Neural cell (in vitro differentiated cells): ENCODE data around the gene PSEN2. TPM values are rescaled to one million over a fixed set of nuclear protein-coding genes. Genes with fewer than 3 reads are reported as not detected.

ENCODE experiments used
- H2AFZ ChIP-seq: fragments of 200-600, 300-800 bp; sonication (generic), shearing (Covaris generic); 2 replicates; pipeline ENCODE4 v1.6.0; 2014; ENCODE audit warnings: low read depth, mild to moderate bottlenecking, antibody characterized with exemption, low read length, moderate library complexity
- H3F3A ChIP-seq: fragments of 200-600 bp; shearing (Covaris generic); 2 replicates; pipeline ENCODE4 v1.6.1; 2016; ENCODE audit warnings: mild to moderate bottlenecking, moderate library complexity, mixed read lengths, antibody characterized with exemption, low read length; ENCODE audit not compliant: insufficient read depth, poor library complexity, severe bottlenecking
- H3K27ac ChIP-seq: fragments of 200-600, 300-800 bp; sonication (generic), shearing (Covaris generic); 2 replicates; pipeline ENCODE4 v1.5.1; 2014; ENCODE audit warnings: mild to moderate bottlenecking, low read length, moderate library complexity
- H3K27me3 ChIP-seq: fragments of 300-800, 200-600 bp; sonication (generic), shearing (Covaris generic); 2 replicates; pipeline ENCODE4 v1.6.0; 2014; ENCODE audit warnings: mild to moderate bottlenecking, low read depth, low read length, moderate library complexity; ENCODE audit not compliant: insufficient read depth
- H3K36me3 ChIP-seq: fragments of 300-800, 200-600 bp; sonication (generic), shearing (Covaris generic); 2 replicates; pipeline ENCODE4 v1.5.1; 2014; ENCODE audit warnings: mild to moderate bottlenecking, antibody characterized with exemption, low read length, moderate library complexity; ENCODE audit not compliant: insufficient read depth
- H3K4me2 ChIP-seq: fragments of 300-800, 200-600 bp; sonication (generic), shearing (Covaris generic); 2 replicates; pipeline ENCODE4 v1.6.0; 2014; ENCODE audit warnings: mild to moderate bottlenecking, low read length
- H3K4me3 ChIP-seq: fragments of 300-800, 200-600 bp; sonication (generic), shearing (Covaris generic); 2 replicates; pipeline ENCODE4 v1.5.1; 2014; ENCODE audit warnings: mild to moderate bottlenecking, low read length, moderate library complexity
- H3K79me2 ChIP-seq: fragments of 200-600 bp; shearing (Covaris generic); replicated peaks from 2 replicates; pipeline ENCODE4 v1.6.0; 2014; ENCODE audit warnings: mild to moderate bottlenecking, low read length, moderate library complexity; ENCODE audit not compliant: insufficient read depth
- H3K9ac ChIP-seq: fragments of 300-800, 200-600 bp; sonication (generic), shearing (Covaris generic); 2 replicates; pipeline ENCODE4 v1.6.1; 2016; ENCODE audit warnings: mild to moderate bottlenecking, low read length, mixed read lengths
- H3K9me2 ChIP-seq: fragments of 200-600 bp; shearing (Covaris generic); 2 replicates; pipeline ENCODE4 v1.6.1; 2016; ENCODE audit warnings: mild to moderate bottlenecking, low read length, mixed read lengths; ENCODE audit not compliant: insufficient read depth
- H3K9me3 ChIP-seq: fragments of 200-600, 300-800 bp; sonication (generic), shearing (Covaris generic); 2 replicates; pipeline ENCODE4 v1.6.1; 2016; ENCODE audit warnings: mild to moderate bottlenecking, mixed run types, low read length, moderate library complexity, mixed read lengths
- H4K20me1 ChIP-seq: fragments of 200-600 bp; shearing (Covaris generic); 2 replicates; pipeline ENCODE4 v1.6.1; 2016; ENCODE audit warnings: mild to moderate bottlenecking, mixed run types; ENCODE audit not compliant: insufficient read depth
- EP300 ChIP-seq: fragments of 450-650 bp; conservative IDR thresholded peaks from 2 replicates; pipeline ENCODE4 v1.6.1; 2014; ENCODE audit warnings: antibody characterized with exemption, mild to moderate bottlenecking, moderate library complexity; ENCODE audit not compliant: poor library complexity, severe bottlenecking
- EZH2 ChIP-seq: fragments of 200-600, 300-800 bp; shearing (Covaris generic), sonication (generic); IDR thresholded peaks from 2 replicates; pipeline ENCODE4 v1.6.1; 2014; ENCODE audit warnings: antibody characterized with exemption, low read length, borderline replicate concordance, mild to moderate bottlenecking; ENCODE audit not compliant: insufficient read depth, poor library complexity, severe bottlenecking
- POLR2AphosphoS5 ChIP-seq: IDR thresholded peaks from 2 replicates; pipeline ENCODE4 v1.6.1; 2012
- RAD21 ChIP-seq: fragments of 450-650 bp; conservative IDR thresholded peaks from 2 replicates; pipeline ENCODE4 v1.6.1; 2014; ENCODE audit warnings: antibody characterized with exemption, mild to moderate bottlenecking, moderate library complexity
- SMC3 ChIP-seq: fragments of 450-650 bp; conservative IDR thresholded peaks from 2 replicates; pipeline ENCODE4 v1.6.1; 2014; ENCODE audit warnings: antibody characterized with exemption, mild to moderate bottlenecking, moderate library complexity; ENCODE audit not compliant: poor library complexity
- polyA plus RNA-seq: library from polyadenylated mRNA; depleted of rRNA; stranded (reverse); fragments of >200 nt; gene quantifications from 2 replicates; pipeline ENCODE4 v1.2.3, GENCODE V29; 2014
- TF ChIP-seq, protein P1 (sequence below): fragments of 450-650 bp; IDR thresholded peaks from 2 replicates; pipeline ENCODE4 v1.5.1; 2014; ENCODE audit warnings: antibody characterized with exemption, mild to moderate bottlenecking, moderate library complexity; ENCODE audit not compliant: poor library complexity, severe bottlenecking
- TF ChIP-seq, protein P2 (sequence below): IDR thresholded peaks from 2 replicates; pipeline ENCODE4 v1.6.1; 2012; ENCODE audit warnings: borderline replicate concordance

PSEN2 gene
- polyA plus RNA-seq, 1 donor from 2014 or later, result 12.9 TPM

DNA sequence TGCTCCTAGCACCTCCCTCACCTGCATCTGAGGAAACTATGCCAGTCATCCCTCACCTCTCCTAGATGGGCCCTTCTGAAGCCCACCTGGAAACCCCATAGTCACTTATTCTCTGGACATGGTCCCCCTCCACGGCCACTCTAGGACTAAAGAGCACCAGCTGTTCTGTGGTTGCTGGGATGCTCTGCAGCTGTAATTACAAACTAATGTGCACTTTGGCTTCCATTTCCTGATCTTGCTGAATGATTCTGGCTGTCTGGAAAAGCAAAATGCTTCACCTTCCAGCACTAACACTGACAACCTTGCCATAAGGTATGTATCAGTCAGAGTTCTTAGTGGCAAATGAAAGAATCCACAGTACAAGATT is 48.7 kb upstream of the PSEN2 start:
- Histone ChIP-seq H3K9me3 (no peaks in the 10 kb centered on the region), H3K79me2 (no peaks in the 10 kb centered on the region), H3K9me2 (no peaks in the 10 kb centered on the region), H3K36me3 (no peaks in the 10 kb centered on the region), H3K4me3 (no peak overlapping the region), H3K9ac (no peak overlapping the region), H2AFZ (no peak overlapping the region), H3F3A (no peaks in the 10 kb centered on the region), H3K27me3 (no peaks in the 10 kb centered on the region), H4K20me1 (no peaks in the 10 kb centered on the region), H3K4me2 (no peak overlapping the region), H3K27ac (no peak overlapping the region)
- TF ChIP-seq EZH2, result no peak
- TF ChIP-seq, protein P1, sequence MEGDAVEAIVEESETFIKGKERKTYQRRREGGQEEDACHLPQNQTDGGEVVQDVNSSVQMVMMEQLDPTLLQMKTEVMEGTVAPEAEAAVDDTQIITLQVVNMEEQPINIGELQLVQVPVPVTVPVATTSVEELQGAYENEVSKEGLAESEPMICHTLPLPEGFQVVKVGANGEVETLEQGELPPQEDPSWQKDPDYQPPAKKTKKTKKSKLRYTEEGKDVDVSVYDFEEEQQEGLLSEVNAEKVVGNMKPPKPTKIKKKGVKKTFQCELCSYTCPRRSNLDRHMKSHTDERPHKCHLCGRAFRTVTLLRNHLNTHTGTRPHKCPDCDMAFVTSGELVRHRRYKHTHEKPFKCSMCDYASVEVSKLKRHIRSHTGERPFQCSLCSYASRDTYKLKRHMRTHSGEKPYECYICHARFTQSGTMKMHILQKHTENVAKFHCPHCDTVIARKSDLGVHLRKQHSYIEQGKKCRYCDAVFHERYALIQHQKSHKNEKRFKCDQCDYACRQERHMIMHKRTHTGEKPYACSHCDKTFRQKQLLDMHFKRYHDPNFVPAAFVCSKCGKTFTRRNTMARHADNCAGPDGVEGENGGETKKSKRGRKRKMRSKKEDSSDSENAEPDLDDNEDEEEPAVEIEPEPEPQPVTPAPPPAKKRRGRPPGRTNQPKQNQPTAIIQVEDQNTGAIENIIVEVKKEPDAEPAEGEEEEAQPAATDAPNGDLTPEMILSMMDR, result no peak
- no peak for TF ChIP-seq EP300

DNA sequence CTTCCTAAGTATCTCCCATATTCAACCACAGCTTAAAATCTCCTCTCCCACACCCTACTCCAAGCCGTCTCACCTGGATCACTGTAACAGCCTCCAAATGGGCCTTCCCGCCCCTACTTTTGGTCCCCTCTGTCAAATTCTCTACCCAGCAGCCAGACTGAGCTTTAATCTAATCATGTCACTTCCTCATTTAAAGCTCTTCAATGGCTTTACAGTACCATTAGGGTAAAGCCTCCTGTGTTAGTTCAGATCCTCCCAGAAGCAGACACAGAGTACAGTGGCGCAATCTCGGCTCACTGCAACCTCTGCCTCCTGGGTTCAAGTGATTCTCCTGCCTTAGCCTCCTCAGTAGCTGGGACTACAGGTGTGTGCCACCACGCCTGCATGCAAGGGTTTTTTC is 46.8 kb upstream of the PSEN2 start:
- Histone ChIP-seq H2AFZ (no peak overlapping the region), H3K9ac (no peak overlapping the region), H3K79me2 (no peaks in the 10 kb centered on the region), H3K36me3 (no peaks in the 10 kb centered on the region), H3K4me3 (no peak overlapping the region), H4K20me1 (no peaks in the 10 kb centered on the region), H3K27me3 (no peaks in the 10 kb centered on the region), H3K4me2 (no peak overlapping the region), H3K9me3 (no peaks in the 10 kb centered on the region), H3K27ac (no peak overlapping the region), H3F3A (no peaks in the 10 kb centered on the region), H3K9me2 (no peaks in the 10 kb centered on the region)
- TF ChIP-seq, protein P2, sequence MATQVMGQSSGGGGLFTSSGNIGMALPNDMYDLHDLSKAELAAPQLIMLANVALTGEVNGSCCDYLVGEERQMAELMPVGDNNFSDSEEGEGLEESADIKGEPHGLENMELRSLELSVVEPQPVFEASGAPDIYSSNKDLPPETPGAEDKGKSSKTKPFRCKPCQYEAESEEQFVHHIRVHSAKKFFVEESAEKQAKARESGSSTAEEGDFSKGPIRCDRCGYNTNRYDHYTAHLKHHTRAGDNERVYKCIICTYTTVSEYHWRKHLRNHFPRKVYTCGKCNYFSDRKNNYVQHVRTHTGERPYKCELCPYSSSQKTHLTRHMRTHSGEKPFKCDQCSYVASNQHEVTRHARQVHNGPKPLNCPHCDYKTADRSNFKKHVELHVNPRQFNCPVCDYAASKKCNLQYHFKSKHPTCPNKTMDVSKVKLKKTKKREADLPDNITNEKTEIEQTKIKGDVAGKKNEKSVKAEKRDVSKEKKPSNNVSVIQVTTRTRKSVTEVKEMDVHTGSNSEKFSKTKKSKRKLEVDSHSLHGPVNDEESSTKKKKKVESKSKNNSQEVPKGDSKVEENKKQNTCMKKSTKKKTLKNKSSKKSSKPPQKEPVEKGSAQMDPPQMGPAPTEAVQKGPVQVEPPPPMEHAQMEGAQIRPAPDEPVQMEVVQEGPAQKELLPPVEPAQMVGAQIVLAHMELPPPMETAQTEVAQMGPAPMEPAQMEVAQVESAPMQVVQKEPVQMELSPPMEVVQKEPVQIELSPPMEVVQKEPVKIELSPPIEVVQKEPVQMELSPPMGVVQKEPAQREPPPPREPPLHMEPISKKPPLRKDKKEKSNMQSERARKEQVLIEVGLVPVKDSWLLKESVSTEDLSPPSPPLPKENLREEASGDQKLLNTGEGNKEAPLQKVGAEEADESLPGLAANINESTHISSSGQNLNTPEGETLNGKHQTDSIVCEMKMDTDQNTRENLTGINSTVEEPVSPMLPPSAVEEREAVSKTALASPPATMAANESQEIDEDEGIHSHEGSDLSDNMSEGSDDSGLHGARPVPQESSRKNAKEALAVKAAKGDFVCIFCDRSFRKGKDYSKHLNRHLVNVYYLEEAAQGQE, result no peak
- TF ChIP-seq RAD21 (no peak), EP300 (no peak), EZH2 (no peak), SMC3 (no peak), POLR2AphosphoS5 (no peak)
- TF ChIP-seq, protein P1, result no peak
